ENCODE measurements around the gene WNT7B.

DNA sequence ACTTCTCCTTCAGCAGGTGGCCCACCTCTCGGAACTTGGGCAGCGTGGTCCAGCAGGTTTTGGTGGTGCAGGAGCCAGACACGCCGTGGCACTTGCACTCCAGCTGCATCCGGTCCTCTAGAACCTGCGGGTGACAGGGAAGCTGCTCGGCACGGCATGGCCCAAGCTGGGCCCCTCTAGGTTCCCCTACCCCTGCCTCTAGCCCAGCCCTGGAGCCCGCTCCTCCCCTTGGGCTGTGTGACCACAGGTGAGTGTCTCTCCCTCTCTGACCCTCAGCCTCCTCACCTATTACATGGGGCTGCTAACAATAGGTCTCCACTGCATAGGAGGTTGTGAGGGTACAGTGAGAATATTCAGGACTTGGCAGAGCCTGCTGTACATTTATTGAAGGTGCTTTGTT, 53.8 kb downstream of the WNT7B start:
- no peak for TF ChIP-seq TAF1 (IDR thresholded peaks at IDR 0.05; ENCODE audit: low read depth, low read length)
- TF ChIP-seq, protein P1, sequence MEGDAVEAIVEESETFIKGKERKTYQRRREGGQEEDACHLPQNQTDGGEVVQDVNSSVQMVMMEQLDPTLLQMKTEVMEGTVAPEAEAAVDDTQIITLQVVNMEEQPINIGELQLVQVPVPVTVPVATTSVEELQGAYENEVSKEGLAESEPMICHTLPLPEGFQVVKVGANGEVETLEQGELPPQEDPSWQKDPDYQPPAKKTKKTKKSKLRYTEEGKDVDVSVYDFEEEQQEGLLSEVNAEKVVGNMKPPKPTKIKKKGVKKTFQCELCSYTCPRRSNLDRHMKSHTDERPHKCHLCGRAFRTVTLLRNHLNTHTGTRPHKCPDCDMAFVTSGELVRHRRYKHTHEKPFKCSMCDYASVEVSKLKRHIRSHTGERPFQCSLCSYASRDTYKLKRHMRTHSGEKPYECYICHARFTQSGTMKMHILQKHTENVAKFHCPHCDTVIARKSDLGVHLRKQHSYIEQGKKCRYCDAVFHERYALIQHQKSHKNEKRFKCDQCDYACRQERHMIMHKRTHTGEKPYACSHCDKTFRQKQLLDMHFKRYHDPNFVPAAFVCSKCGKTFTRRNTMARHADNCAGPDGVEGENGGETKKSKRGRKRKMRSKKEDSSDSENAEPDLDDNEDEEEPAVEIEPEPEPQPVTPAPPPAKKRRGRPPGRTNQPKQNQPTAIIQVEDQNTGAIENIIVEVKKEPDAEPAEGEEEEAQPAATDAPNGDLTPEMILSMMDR (IDR thresholded peaks at IDR 0.05; ENCODE audit: control extremely low read depth in 1 of 3, insufficient read depth in 1 of 3, low read depth in 1 of 3, low read length in 3 of 3) = no peak
- no peak for TF ChIP-seq POLR2AphosphoS5 (IDR thresholded peaks at IDR 0.05; ENCODE audit: low read depth, low read length)
- no peak for TF ChIP-seq RFX5 (IDR thresholded peaks at IDR 0.05; ENCODE audit: borderline replicate concordance, low read depth, low read length)
- no peak for TF ChIP-seq ZNF274 (IDR thresholded peaks at IDR 0.05; ENCODE audit: borderline replicate concordance, extremely low read depth, low read length)
- no peak for TF ChIP-seq YY1 (IDR thresholded peaks at IDR 0.05; ENCODE audit: low read depth, low read length)
- no peak for TF ChIP-seq POLR2A (IDR thresholded peaks at IDR 0.05; ENCODE audit: control extremely low read depth in 1 of 2, low read depth in 2 of 2, low read length in 2 of 2)
